Upper lobe of left lung (tissue), 4 donors: Measurements from ENCODE around the gene IGIP.

ENCODE experiments used
- POLR2A ChIP-seq, 4 donors: fragments of 450-650 bp; IDR thresholded peaks; one replicate each; pipeline ENCODE4 v1.5.1; 2016 to 2017; ENCODE audit warnings: antibody characterized with exemption in 4 of 4, mild to moderate bottlenecking in 2 of 4
- TF ChIP-seq, protein P1 (sequence below), 6 experiments: fragments of 450-650 bp in 4 of 6; fragments of 200-600 bp in 2 of 6; sonication (generic) in 2 of 6; IDR thresholded peaks; one replicate each; pipeline ENCODE4 v1.5.1; 2016 to 2019; ENCODE audit warnings: antibody characterized with exemption in 6 of 6

DNA sequence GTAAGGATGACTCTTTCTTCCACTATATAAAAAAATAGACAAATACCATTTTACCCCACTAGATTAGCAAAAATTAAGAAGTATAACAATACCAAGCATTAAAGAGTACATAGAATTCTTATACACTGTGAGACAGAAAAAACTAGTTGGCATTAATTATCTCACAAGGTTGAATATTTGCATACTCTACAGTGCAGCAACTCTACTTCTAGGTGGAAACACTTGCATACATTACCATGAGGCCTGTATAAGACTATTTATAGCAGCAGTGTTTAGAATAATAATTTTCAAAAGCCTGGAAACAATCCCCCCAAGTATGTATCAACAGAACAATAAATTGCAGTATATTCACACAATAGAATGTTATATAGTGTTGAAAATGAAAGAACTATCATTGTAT is 30.8 kb upstream of the IGIP start:
- TF ChIP-seq, protein P1, sequence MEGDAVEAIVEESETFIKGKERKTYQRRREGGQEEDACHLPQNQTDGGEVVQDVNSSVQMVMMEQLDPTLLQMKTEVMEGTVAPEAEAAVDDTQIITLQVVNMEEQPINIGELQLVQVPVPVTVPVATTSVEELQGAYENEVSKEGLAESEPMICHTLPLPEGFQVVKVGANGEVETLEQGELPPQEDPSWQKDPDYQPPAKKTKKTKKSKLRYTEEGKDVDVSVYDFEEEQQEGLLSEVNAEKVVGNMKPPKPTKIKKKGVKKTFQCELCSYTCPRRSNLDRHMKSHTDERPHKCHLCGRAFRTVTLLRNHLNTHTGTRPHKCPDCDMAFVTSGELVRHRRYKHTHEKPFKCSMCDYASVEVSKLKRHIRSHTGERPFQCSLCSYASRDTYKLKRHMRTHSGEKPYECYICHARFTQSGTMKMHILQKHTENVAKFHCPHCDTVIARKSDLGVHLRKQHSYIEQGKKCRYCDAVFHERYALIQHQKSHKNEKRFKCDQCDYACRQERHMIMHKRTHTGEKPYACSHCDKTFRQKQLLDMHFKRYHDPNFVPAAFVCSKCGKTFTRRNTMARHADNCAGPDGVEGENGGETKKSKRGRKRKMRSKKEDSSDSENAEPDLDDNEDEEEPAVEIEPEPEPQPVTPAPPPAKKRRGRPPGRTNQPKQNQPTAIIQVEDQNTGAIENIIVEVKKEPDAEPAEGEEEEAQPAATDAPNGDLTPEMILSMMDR (IDR thresholded peaks at IDR 0.05) = no peak
- TF ChIP-seq POLR2A (IDR thresholded peaks at IDR 0.05) = no peak
